Activated T-helper 2 cell treated with anti-CD3 and anti-CD28 coated beads, Interferon-gamma antibody, Interleukin-2, Interleukin-4, amounts not matched to agents 10 μg/mL and 5 μg/mL and 100 μg/mL, durations not matched to agents 14 hours and 24 hours and 36 hours (primary cell): ENCODE measurements around the gene AKR7A2. TPM values are rescaled to one million over a fixed set of nuclear protein-coding genes. Genes with fewer than 3 reads are reported as not detected.

Experiments used
- DNase-seq: peaks from one replicate; pipeline ENCODE4 v3.0.0; 2021; ENCODE audit warnings: low spot score
- H3K27ac Mint-ChIP-seq: one replicate; pipeline ENCODE4 v1.8.0; 2021; ENCODE audit warnings: mixed read lengths
- H3K27me3 Mint-ChIP-seq: one replicate; pipeline ENCODE4 v1.8.0; 2021; ENCODE audit warnings: low read depth, mixed read lengths
- H3K36me3 Mint-ChIP-seq: one replicate; pipeline ENCODE4 v1.8.0; 2021; ENCODE audit warnings: low read depth, mixed read lengths
- H3K4me1 Mint-ChIP-seq: one replicate; pipeline ENCODE4 v1.8.0; 2021; ENCODE audit warnings: low read depth, mixed read lengths
- H3K4me3 Mint-ChIP-seq: one replicate; pipeline ENCODE4 v1.8.0; 2021; ENCODE audit warnings: low read depth, mild to moderate bottlenecking, moderate library complexity, mixed read lengths
- H3K9me3 Mint-ChIP-seq: one replicate; pipeline ENCODE4 v1.8.0; 2021; ENCODE audit warnings: mixed read lengths
- intact Hi-C: fragments of 100-400 bp; cut with micrococcal nuclease; formaldehyde crosslinking; loops from one replicate; pipeline ENCODE4 v1.15.1; 2023
- total RNA-seq: library from RNA; stranded (reverse); gene quantifications from 2 replicates; pipeline ENCODE4 v1.2.3, GENCODE V29; 2022

Gene AKR7A2
- total RNA-seq, 1 donor from 2014 or later: 34.3 TPM

GRCh38 chr1:19315378-19316198 is 3.6 kb upstream of the AKR7A2 start:
- H3K27ac Mint-ChIP-seq: peak overlapping the region; percentile 58
- H3K4me1 Mint-ChIP-seq: peaks cover 25% of the 10 kb centered on the region
- peaks cover 10% of the 10 kb centered on the region for H3K36me3 Mint-ChIP-seq
- DNase-seq: no peak
- peak overlapping the region; percentile 26 for H3K4me3 Mint-ChIP-seq
- intact Hi-C loops: no loop called here
- H3K9me3 Mint-ChIP-seq: no peaks in the 10 kb centered on the region
- H3K27me3 Mint-ChIP-seq: no peaks in the 10 kb centered on the region

- no peak for DNase-seq
- no peaks in the 10 kb centered on the region for H3K27me3 Mint-ChIP-seq
- H3K4me1 Mint-ChIP-seq: peaks cover 26% of the 10 kb centered on the region
- intact Hi-C loops: no loop called here
- peaks cover 10% of the 10 kb centered on the region for H3K36me3 Mint-ChIP-seq
- H3K9me3 Mint-ChIP-seq: no peaks in the 10 kb centered on the region
- H3K27ac Mint-ChIP-seq: no peak overlapping the region
- no peak overlapping the region for H3K4me3 Mint-ChIP-seq
Measured at GRCh38 chr1:19313961-19314882, 2.3 kb upstream of the AKR7A2 start.

GRCh38 chr1:19313636-19313959 is 1.7 kb upstream of the AKR7A2 start:
- H3K36me3 Mint-ChIP-seq: peaks cover 13% of the 10 kb centered on the region
- H3K4me1 Mint-ChIP-seq: peaks cover 31% of the 10 kb centered on the region
- no peaks in the 10 kb centered on the region for H3K27me3 Mint-ChIP-seq
- peak overlapping the region; percentile 85 for H3K4me3 Mint-ChIP-seq
- no peak for DNase-seq
- H3K9me3 Mint-ChIP-seq: no peaks in the 10 kb centered on the region
- intact Hi-C loops: no loop called here
- peak overlapping the region; percentile 12 for H3K27ac Mint-ChIP-seq

GRCh38 chr1:19312782-19313635 is 1.1 kb upstream of the AKR7A2 start:
- intact Hi-C loops: loop anchor here (1.0 kb wide), 1 partner anchor 62 kb away; the partner anchor contains the start of genes EMC1 and MRTO4
- DNase-seq: no peak
- H3K4me3 Mint-ChIP-seq: peak overlapping the region; percentile 85
- peaks cover 13% of the 10 kb centered on the region for H3K36me3 Mint-ChIP-seq
- no peaks in the 10 kb centered on the region for H3K27me3 Mint-ChIP-seq
- peaks cover 31% of the 10 kb centered on the region for H3K4me1 Mint-ChIP-seq
- H3K9me3 Mint-ChIP-seq: no peaks in the 10 kb centered on the region
- peak overlapping the region; percentile 12 for H3K27ac Mint-ChIP-seq

GRCh38 chr1:19311503-19311930 is 427 bp downstream of the AKR7A2 start:
- peak overlapping the region; percentile 78 for H3K27ac Mint-ChIP-seq
- intact Hi-C loops: no loop called here
- H3K36me3 Mint-ChIP-seq: peaks cover 22% of the 10 kb centered on the region
- H3K4me1 Mint-ChIP-seq: peaks cover 31% of the 10 kb centered on the region
- no peaks in the 10 kb centered on the region for H3K9me3 Mint-ChIP-seq
- H3K27me3 Mint-ChIP-seq: no peaks in the 10 kb centered on the region
- H3K4me3 Mint-ChIP-seq: peak overlapping the region; percentile 93
- DNase-seq: no peak

GRCh38 chr1:19310720-19311502 is 1.0 kb downstream of the AKR7A2 start:
- Mint-ChIP-seq H3K36me3 (peaks cover 22% of the 10 kb centered on the region), H3K27ac (peak overlapping the region; percentile 78), H3K4me3 (peak overlapping the region; percentile 93), H3K9me3 (no peaks in the 10 kb centered on the region), H3K27me3 (no peaks in the 10 kb centered on the region), H3K4me1 (peaks cover 27% of the 10 kb centered on the region)
- intact Hi-C loops: no loop called here
- no peak for DNase-seq

GRCh38 chr1:19310061-19310460 is 1.9 kb downstream of the AKR7A2 start:
- peaks cover 31% of the 10 kb centered on the region for H3K36me3 Mint-ChIP-seq
- no peak for DNase-seq
- intact Hi-C loops: no loop called here
- no peaks in the 10 kb centered on the region for H3K9me3 Mint-ChIP-seq
- peak overlapping the region; percentile 93 for H3K4me3 Mint-ChIP-seq
- H3K27me3 Mint-ChIP-seq: no peaks in the 10 kb centered on the region
- H3K4me1 Mint-ChIP-seq: peaks cover 22% of the 10 kb centered on the region
- no peak overlapping the region for H3K27ac Mint-ChIP-seq

- DNase-seq: no peak
- Mint-ChIP-seq H3K27ac (no peak overlapping the region), H3K27me3 (no peaks in the 10 kb centered on the region), H3K4me3 (peak overlapping the region; percentile 38), H3K36me3 (peaks cover 37% of the 10 kb centered on the region), H3K9me3 (no peaks in the 10 kb centered on the region), H3K4me1 (peaks cover 22% of the 10 kb centered on the region)
- intact Hi-C loops: no loop called here
Measured at GRCh38 chr1:19309123-19309813, 2.7 kb downstream of the AKR7A2 start.

- Mint-ChIP-seq H3K9me3 (no peaks in the 10 kb centered on the region), H3K27ac (no peak overlapping the region), H3K4me3 (peak overlapping the region; percentile 38), H3K36me3 (peaks cover 40% of the 10 kb centered on the region), H3K27me3 (no peaks in the 10 kb centered on the region), H3K4me1 (peaks cover 22% of the 10 kb centered on the region)
- DNase-seq: no peak
- intact Hi-C loops: no loop called here
Measured at GRCh38 chr1:19308509-19308907, 3.4 kb downstream of the AKR7A2 start.

- H3K36me3 Mint-ChIP-seq: peaks cover 44% of the 10 kb centered on the region
Measured at GRCh38 chr1:19307794-19308508, 4.0 kb downstream of the AKR7A2 start.

GRCh38 chr1:19306941-19307340 is 5.0 kb downstream of the AKR7A2 start:
- Mint-ChIP-seq H3K9me3 (no peaks in the 10 kb centered on the region), H3K4me3 (no peak overlapping the region), H3K27me3 (no peaks in the 10 kb centered on the region), H3K4me1 (peaks cover 13% of the 10 kb centered on the region), H3K27ac (no peak overlapping the region), H3K36me3 (peaks cover 49% of the 10 kb centered on the region)
- DNase-seq: no peak
- intact Hi-C loops: no loop called here

More at GRCh38 chr1:19307794-19308508, 4.0 kb downstream of the AKR7A2 start:
- no peak for DNase-seq
- intact Hi-C loops: no loop called here
- no peaks in the 10 kb centered on the region for H3K27me3 Mint-ChIP-seq
- H3K27ac Mint-ChIP-seq: no peak overlapping the region
- no peak overlapping the region for H3K4me3 Mint-ChIP-seq
- peaks cover 16% of the 10 kb centered on the region for H3K4me1 Mint-ChIP-seq
- H3K9me3 Mint-ChIP-seq: no peaks in the 10 kb centered on the region
